ENCODE measurements around the gene GALNT2. TPM values are rescaled to one million over a fixed set of nuclear protein-coding genes. Genes with fewer than 3 reads are reported as not detected.

The GALNT2 gene
- polyA plus RNA-seq, 3 donors: 19.6 to 25.6 (median 23.4) TPM

GRCh38 chr1:230185076-230186001 lies 118.3 kb downstream of the GALNT2 start:
- peaks cover 26 to 32% of the 10 kb centered on the region in 2 donors for H3K36me3 Mint-ChIP-seq
- H3K27me3 Mint-ChIP-seq (ENCODE audit: low read depth in 3 of 3): peaks cover 0 to 1% (median 0%) of the 10 kb centered on the region in 3 donors
- no peaks in the 10 kb centered on the region for H3K9me3 ChIP-seq (replicated peaks in 1 of 2; ENCODE audit: control insufficient read depth in 1 of 2, insufficient read depth in 1 of 2, low read length in 2 of 2)
- no CpG with 5 or more reads among the region's 10 CpGs for WGBS (ENCODE audit: insufficient coverage)
- H3K4me3 ChIP-seq (replicated peaks in 1 of 3; ENCODE audit: low read depth in 2 of 3, low read length in 3 of 3): no peak overlapping the region
- H3K9ac ChIP-seq (ENCODE audit: insufficient read depth, low read length, poor library complexity, severe bottlenecking): no peak overlapping the region
- no peak for DNase-seq
- TF ChIP-seq CTCF (IDR thresholded peaks at IDR 0.05): no peak
- no peak overlapping the region for H3K4me2 ChIP-seq (replicated peaks; ENCODE audit: extremely low read depth, low read length, poor library complexity, severe bottlenecking)
- H2AFZ ChIP-seq (ENCODE audit: insufficient read depth, low read depth, low read length, poor library complexity, severe bottlenecking): no peak overlapping the region
- H3K27ac ChIP-seq (ENCODE audit: low read depth in 1 of 2, low read length in 2 of 2): peak overlapping the region in 1 of 2 donors; percentile 28
- peaks cover 0 to 3% (median 0%) of the 10 kb centered on the region in 7 donors for H3K9me3 Mint-ChIP-seq
- peaks cover 0 to under 1% of the 10 kb centered on the region in 2 donors for H3K36me3 ChIP-seq (replicated peaks in 1 of 2; ENCODE audit: control insufficient read depth in 1 of 2, insufficient read depth in 2 of 2, low read length in 2 of 2)
- peaks cover 10% of the 10 kb centered on the region for H4K20me1 ChIP-seq (ENCODE audit: insufficient read depth, low read length)
- H3K79me2 ChIP-seq (ENCODE audit: insufficient read depth, low read length): peaks cover 50% of the 10 kb centered on the region
- no peak overlapping the region for H3K4me3 Mint-ChIP-seq
- H3K4me1 Mint-ChIP-seq: peaks cover 31% of the 10 kb centered on the region
- intact Hi-C loops (cut with micrococcal nuclease): loop anchor here in 1 of 2 donors (5.0 kb wide), 1 partner anchor 38 kb away; no protein-coding TSS in a partner anchor
- no peaks in the 10 kb centered on the region for H3K27me3 ChIP-seq (ENCODE audit: control insufficient read depth in 2 of 2, insufficient read depth in 2 of 2, low read length in 2 of 2)
- peak overlapping the region in 3 of 7 donors; percentile 6 to 39 (median 7) for H3K27ac Mint-ChIP-seq
- peaks cover 17 to 29% of the 10 kb centered on the region in 2 donors for H3K4me1 ChIP-seq (ENCODE audit: control insufficient read depth in 1 of 2, insufficient read depth in 2 of 2, low read length in 2 of 2)

- H3K4me2 ChIP-seq (replicated peaks; ENCODE audit: extremely low read depth, low read length, poor library complexity, severe bottlenecking): peak overlapping the region; percentile 25
- no peaks in the 10 kb centered on the region for H3K36me3 ChIP-seq (replicated peaks in 1 of 2; ENCODE audit: control insufficient read depth in 1 of 2, insufficient read depth in 2 of 2, low read length in 2 of 2)
- H3K36me3 Mint-ChIP-seq: peaks cover 18 to 28% of the 10 kb centered on the region in 2 donors
- H3K27ac Mint-ChIP-seq: peak overlapping the region in 3 of 7 donors; percentile 20 to 54 (median 49)
- no peak overlapping the region for H2AFZ ChIP-seq (ENCODE audit: insufficient read depth, low read depth, low read length, poor library complexity, severe bottlenecking)
- H3K4me1 ChIP-seq (ENCODE audit: control insufficient read depth in 1 of 2, insufficient read depth in 2 of 2, low read length in 2 of 2): peaks cover 25 to 37% of the 10 kb centered on the region in 2 donors
- peak overlapping the region in 1 of 2 donors; percentile 39 for H3K27ac ChIP-seq (ENCODE audit: low read depth in 1 of 2, low read length in 2 of 2)
- peaks cover 0 to 3% (median 0%) of the 10 kb centered on the region in 7 donors for H3K9me3 Mint-ChIP-seq
- no peaks in the 10 kb centered on the region for H3K27me3 ChIP-seq (ENCODE audit: control insufficient read depth in 2 of 2, insufficient read depth in 2 of 2, low read length in 2 of 2)
- DNase-seq: no peak
- TF ChIP-seq CTCF (IDR thresholded peaks at IDR 0.05): no peak
- no peaks in the 10 kb centered on the region for H3K9me3 ChIP-seq (replicated peaks in 1 of 2; ENCODE audit: control insufficient read depth in 1 of 2, insufficient read depth in 1 of 2, low read length in 2 of 2)
- H3K9ac ChIP-seq (ENCODE audit: insufficient read depth, low read length, poor library complexity, severe bottlenecking): no peak overlapping the region
- intact Hi-C loops (cut with micrococcal nuclease): loop anchor here in 1 of 2 donors (5.0 kb wide), 1 partner anchor 39 kb away; no protein-coding TSS in a partner anchor
- H4K20me1 ChIP-seq (ENCODE audit: insufficient read depth, low read length): peaks cover 10% of the 10 kb centered on the region
- peaks cover 0 to 1% (median 0%) of the 10 kb centered on the region in 3 donors for H3K27me3 Mint-ChIP-seq (ENCODE audit: low read depth in 3 of 3)
- H3K4me3 ChIP-seq (replicated peaks in 1 of 3; ENCODE audit: low read depth in 2 of 3, low read length in 3 of 3): no peak overlapping the region
- H3K4me3 Mint-ChIP-seq: no peak overlapping the region
- H3K4me1 Mint-ChIP-seq: peaks cover 40% of the 10 kb centered on the region
- WGBS (ENCODE audit: insufficient coverage): 92% methylated on average over 6 of the region's 9 CpGs
- H3K79me2 ChIP-seq (ENCODE audit: insufficient read depth, low read length): peaks cover 50% of the 10 kb centered on the region
Observed at GRCh38 chr1:230186003-230186863, 119.2 kb downstream of the GALNT2 start.

Measured in CD14-positive monocyte (primary cell).